Stimulated activated CD4-positive, alpha-beta T cell treated with anti-CD3 and anti-CD28 coated beads, TNF-alpha, amount 100 ng/mL, for 1 hour (primary cell): Measurements from ENCODE around the gene ICAM4.

Source experiments
- DNase-seq, 3 donors: peaks; one replicate each; pipeline ENCODE4 v3.0.0-alpha.2; 2020; ENCODE audit warnings: low read depth in 3 of 3, low spot score in 1 of 3

ICAM4 gene

GRCh38 chr19:10290357-10290875, 3.7 kb downstream of the ICAM4 start:
- no peak for DNase-seq

GRCh38 chr19:10290876-10291553, 4.3 kb downstream of the ICAM4 start:
- no peak for DNase-seq

- no peak for DNase-seq
Observed at GRCh38 chr19:10291554-10292205, 4.9 kb downstream of the ICAM4 start.

GRCh38 chr19:10292206-10292788, 5.5 kb downstream of the ICAM4 start:
- DNase-seq = no peak

- no peak for DNase-seq
Observed at GRCh38 chr19:10292789-10293636, 6.3 kb downstream of the ICAM4 start.

GRCh38 chr19:10293637-10294367, 7.0 kb downstream of the ICAM4 start:
- DNase-seq = no peak

- no peak for DNase-seq
Observed at GRCh38 chr19:10294368-10294697, 7.6 kb downstream of the ICAM4 start.

GRCh38 chr19:10295305-10295846, 8.6 kb downstream of the ICAM4 start:
- peak in 1 of 3 donors; percentile 34 for DNase-seq

GRCh38 chr19:10295847-10296591, 9.3 kb downstream of the ICAM4 start:
- DNase-seq = no peak

- no peak for DNase-seq
Observed at GRCh38 chr19:10299545-10300458, 13.0 kb downstream of the ICAM4 start.

GRCh38 chr19:10305139-10305806, 18.5 kb downstream of the ICAM4 start:
- DNase-seq = no peak

- DNase-seq = no peak
Observed at GRCh38 chr19:10306327-10306726, 19.6 kb downstream of the ICAM4 start.

GRCh38 chr19:10309423-10309822, 22.7 kb downstream of the ICAM4 start, which contains the start of gene ZGLP1:
Gene ZGLP1 (minus strand): TSS chr19:10309815.
- no peak for DNase-seq

- peak; percentile 83 to 93 (median 83) for DNase-seq
Observed at GRCh38 chr19:10315335-10316214, 28.8 kb downstream of the ICAM4 start, which contains the start of gene FDX2. Gene FDX2 (minus strand): TSS chr19:10316015. CDS start chr19:10315996, 19 bp downstream.

- no peak for DNase-seq
Observed at GRCh38 chr19:10316229-10317044, 29.7 kb downstream of the ICAM4 start.
